Stimulated activated CD4-positive, alpha-beta T cell treated with anti-CD3 and anti-CD28 coated beads, TNF-alpha, amount 100 ng/mL, for 24 hours (primary cell): Measurements from ENCODE around the gene CRYGB.

Experiments used
- DNase-seq, 3 experiments: peaks; one replicate each; pipeline ENCODE4 v3.0.0-alpha.2; 2020; ENCODE audit warnings: low read depth in 3 of 3

CRYGB gene, protein sequence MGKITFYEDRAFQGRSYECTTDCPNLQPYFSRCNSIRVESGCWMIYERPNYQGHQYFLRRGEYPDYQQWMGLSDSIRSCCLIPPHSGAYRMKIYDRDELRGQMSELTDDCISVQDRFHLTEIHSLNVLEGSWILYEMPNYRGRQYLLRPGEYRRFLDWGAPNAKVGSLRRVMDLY

DNA sequence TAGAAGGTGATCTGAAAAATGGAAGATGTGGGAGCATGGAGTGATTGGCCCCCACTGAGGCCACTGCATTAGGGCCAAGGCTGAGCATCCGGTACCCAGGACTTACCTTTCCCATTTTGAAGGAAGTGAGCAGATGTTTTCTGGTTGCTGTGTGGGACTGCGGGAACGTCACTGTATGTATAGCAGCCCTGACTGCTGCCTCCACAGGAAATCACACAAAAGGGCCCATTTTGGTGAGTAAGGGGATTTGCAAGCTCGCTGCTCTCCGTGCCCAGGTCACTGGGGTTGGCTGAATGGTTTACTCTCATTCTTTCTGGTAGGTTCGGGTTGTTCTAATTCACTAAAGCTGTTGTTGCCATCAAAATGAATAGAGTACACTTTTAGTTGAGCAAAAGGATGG, at the start of gene CRYGB:
Gene CRYGB, minus strand, starts transcription at position 153 of the 400 bp plus-strand sequence. Its CDS starts 38 bp downstream, at position 115.
- no peak for DNase-seq

DNA sequence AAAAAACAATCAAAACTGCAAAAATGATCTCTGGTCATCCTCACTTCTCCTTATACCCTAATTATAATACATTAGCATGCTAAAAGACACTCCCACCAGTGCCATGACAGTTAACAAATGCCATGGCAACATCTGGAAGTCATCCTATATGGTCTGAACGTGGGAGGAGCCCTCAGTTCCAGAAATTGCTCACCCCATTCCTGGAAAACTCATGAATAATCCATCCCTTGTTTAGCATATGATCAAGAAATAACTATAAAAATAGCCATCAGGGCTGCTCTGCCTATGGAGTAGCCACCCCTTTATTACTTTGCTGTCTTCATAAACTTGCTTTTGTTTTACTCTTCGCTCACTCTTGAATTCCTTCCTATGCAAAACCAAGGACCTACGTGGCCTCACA, 49.6 kb upstream of the CRYGB start:
- DNase-seq, result no peak

DNA sequence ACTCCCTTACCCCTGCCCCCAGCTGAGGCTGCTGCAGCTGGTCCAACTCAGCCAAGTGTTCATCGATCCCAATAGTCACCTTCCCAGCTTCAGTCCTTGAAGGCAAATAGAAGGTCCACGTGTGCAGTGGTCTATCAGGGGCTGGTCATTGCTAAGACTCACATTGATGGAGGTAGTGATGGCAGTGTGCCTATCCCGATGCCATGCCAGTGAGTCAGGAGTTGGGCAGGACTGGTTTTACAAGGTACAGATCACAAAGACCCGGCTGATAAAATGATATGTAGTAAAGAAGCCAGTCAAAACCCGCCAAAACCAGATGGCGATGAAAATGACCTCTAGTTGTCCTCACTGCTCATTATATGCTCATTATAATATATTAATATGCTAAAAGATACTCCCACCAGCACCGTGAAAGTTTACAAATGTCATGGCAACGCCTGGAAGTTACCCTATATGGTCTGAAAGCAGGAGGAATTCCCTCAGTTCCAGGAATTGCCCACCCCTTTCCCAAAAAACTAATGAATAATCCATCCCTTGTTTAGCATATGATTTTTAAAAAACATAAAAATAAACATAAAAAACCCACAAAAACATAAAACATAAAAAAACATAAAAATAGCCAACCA, 46.8 kb upstream of the CRYGB start:
- DNase-seq, result no peak

- DNase-seq, result no peak
Measured at GRCh38 chr2:208189810-208190503, 44.0 kb upstream of the CRYGB start, which contains the start of gene C2orf80. Gene C2orf80, minus strand, starts transcription at chr2:208190030. Its CDS starts 3,044 bp downstream, at chr2:208186986.

DNA sequence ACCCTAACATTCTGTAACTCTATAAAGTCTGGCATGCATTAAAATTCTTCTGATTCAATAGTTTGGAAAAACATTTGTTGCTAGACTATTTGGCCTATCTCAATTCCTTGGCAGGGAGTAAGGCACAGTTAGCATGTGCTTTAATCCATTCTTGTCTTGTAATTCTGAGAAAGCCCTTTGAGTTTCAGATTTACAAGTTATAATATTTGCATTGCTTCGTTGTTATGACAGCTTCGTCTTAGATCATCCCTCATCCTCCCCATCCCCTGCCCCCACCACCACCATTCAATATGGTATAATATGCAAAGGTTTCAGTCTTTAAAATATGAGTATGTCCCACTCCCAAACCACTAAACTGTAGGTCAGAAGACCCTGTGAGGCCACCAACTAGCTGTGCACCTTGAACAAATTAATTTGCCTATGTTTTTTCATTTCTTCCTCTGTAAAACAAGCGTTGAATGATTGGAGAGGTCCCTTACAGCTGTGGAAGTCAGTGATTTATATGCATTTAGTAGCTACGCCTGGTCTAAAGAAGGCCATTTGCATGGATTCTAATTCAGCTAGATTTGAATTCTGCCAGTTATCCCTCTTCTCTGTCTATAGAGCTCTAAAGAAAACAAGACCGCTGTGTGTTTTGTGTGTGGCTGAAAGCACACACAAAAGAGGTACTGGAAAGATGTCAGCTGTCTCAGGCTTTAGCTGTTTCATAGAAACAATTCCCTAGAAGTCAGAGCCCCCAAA, 43.3 kb upstream of the CRYGB start:
- DNase-seq, result no peak

GRCh38 chr2:208186893-208187292, 40.9 kb upstream of the CRYGB start:
- no peak for DNase-seq

GRCh38 chr2:208186465-208186864, 40.5 kb upstream of the CRYGB start:
- DNase-seq, result no peak

DNA sequence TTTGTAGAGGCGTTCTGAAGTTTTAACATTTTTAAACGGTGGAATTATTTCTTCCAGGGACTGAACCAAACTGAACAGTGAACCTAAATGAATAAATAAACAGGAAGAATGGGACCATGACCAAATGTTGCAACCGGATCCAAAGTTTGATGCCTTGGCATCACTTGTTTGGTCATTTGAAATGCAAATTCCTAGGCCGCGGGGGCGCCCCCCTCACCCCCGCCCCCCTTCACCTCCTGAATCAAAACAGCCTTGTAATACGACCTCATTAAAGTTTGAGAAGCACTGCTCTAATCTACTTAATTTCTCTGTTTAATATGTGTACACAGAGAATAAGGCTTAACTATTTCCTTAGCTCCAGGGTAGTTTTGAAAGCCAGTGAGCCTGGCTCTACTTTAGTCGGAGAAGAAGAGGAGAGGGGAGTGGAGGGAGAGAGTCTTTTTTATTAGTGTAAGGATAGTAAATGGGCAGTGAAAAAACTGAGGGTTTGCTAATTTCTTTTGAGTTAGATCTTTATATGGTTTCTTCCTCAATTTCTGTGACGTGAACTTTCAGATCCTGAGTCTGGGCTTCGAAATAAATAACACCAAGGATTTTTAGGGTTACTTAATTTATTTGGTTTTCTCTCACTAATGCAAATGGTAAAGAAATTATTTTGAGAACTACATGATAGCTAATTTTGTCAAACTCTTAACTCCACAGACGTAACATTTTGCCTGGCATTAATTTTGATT, 38.2 kb upstream of the CRYGB start:
- DNase-seq, result no peak

DNA sequence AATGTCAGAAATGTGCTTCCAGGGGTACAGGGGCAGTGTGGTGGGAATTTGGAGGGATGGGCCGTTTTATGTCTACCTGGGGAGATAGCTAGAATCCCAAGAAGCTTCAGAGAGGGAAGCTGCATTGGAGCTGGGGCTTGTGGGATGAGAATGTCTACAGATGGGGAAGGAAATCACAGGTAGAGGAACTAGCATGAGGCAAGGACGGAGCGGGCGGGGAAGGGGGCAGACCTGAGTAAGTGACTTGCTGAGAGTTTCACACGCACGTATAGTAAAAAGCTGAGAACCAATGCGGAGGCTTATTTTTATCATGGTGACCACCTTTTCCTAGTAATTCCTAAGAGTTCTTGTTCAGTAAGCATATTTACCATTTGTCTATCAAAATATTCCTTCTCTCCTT, 37.6 kb upstream of the CRYGB start:
- DNase-seq, result no peak

DNA sequence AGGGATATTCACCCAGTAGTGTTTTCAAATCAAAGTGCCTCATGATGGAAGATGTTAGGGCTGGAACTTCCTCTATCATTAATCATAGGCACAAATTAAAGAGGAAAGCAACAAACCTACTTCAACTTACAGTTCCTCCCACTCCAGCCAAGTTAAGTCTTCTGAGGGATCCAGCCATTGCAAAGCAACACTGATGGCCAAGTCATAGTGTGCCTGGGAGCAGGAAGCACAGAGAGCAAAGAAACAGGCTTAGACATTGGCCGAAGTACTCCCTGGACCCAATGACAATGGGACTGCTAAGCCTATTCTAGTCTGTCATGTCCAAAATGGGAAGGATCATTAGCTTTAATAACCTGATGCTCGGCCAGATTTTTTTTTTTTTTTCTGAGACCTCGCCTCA, 36.9 kb upstream of the CRYGB start:
- DNase-seq, result no peak

GRCh38 chr2:208179028-208179609, 33.2 kb upstream of the CRYGB start:
- no peak for DNase-seq

DNA sequence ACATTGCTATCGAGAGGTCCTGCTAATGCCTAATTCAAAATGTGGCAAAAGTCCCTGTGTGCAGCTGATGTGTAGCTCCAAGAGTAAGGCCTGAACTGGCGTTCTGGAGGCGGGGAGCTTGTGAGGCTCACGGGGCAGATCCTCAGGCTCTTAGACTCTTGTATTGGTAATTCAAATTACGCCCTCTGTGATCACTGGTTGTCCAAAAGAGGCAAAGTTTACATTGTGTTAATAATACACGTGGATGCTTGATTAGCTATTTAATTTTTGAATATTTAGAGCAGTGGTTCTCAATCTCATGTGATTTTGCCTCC, 29.8 kb upstream of the CRYGB start:
- DNase-seq, result no peak

GRCh38 chr2:208175069-208175839, 29.3 kb upstream of the CRYGB start:
- DNase-seq, result peak; percentile 29 to 57 (median 37)

- DNase-seq, result no peak
Measured at GRCh38 chr2:208174144-208174543, 28.2 kb upstream of the CRYGB start.

DNA sequence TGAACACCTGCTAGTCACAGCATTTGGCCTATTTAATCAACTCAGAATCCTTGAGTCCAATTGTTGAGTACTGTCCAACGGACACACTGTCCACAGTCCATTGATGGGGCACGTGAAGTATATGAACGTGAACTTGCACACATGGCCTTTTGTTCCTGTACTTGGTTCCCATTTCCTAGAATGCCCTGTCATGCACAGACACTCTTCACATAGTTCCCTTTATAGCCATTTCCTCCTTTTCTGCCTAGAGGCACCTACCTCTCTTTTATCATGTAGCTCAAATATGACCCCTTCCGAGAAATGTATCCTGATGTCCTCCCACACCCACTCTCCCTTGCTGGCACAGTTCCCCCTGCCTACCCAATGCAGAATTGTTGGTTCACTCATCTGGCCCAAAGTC, 26.2 kb upstream of the CRYGB start:
- no peak for DNase-seq

DNA sequence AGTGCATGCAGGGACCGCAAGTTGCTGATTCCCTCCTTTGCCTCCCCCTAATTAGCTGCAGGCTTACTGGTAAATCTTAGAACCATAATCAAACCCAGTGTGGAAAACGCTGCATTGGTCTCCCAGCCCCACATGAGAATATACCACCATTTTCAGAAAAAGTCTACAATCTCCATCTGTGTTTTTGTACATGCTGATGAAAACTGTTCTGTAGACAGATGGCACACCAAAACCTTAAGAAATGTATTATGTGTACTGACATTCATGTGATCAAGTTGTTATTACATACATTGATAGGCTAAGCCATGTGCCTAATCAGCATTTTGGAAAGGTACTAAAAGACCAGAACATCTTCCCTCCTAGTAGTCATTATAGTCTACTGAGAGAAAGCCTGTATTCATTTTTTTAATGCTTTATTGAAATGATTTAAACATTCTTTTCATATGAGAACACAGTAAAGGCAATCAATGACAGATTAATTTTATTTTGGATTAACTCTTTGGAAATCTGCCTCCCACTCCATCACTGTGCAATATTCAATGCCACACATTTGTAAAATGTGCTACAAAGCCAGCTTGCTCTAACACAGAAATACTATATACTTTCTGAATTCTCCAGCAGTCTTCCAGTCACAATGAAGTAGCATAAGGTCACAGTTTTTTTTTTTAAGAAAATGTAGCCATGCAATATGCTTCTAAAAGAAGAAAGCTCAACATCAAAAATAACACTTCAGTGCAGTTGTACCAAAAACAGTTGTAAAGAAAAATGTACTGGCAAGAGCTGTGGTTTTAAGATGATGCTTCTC, 19.2 kb upstream of the CRYGB start:
- no peak for DNase-seq

GRCh38 chr2:208163489-208163888, 17.5 kb upstream of the CRYGB start, which contains the start of gene CRYGA:
Gene CRYGA, minus strand, starts transcription at chr2:208163589. Its CDS starts 33 bp downstream, at chr2:208163556.
- no peak for DNase-seq

GRCh38 chr2:208156439-208156838, 10.5 kb upstream of the CRYGB start:
- no peak for DNase-seq

DNA sequence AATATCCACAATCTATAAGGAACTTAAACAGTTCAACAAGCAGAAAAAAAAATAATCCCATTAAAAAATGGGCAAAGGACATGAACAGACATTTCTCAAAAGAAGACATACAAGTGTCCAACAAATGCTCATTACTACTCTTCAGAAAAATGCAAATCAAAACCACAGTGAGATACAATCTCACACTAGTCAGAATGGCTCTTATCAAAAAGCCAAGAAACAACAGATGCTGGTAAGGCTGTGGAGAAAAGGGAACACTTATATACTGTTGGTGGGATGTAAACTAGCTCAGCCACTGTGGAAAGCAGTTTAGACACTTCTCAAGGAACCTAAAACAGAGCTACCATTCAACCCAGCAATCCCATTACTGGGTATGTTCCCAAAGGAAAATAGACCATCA, 7.2 kb upstream of the CRYGB start:
- DNase-seq, result no peak

GRCh38 chr2:208150956-208151355, 5.0 kb upstream of the CRYGB start:
- no peak for DNase-seq
